Neural progenitor cell (in vitro differentiated cells): Measurements from ENCODE around the gene PTGIR. TPM values are rescaled to one million over a fixed set of nuclear protein-coding genes. Genes with fewer than 3 reads are reported as not detected.

Experiments
- DNase-seq: peaks from one replicate; pipeline ENCODE4 v3.0.0-alpha.2; 2016; ENCODE audit warnings: low spot score
- H2AFZ ChIP-seq: fragments of 200-600 bp; sonication (generic); replicated peaks from 2 replicates; pipeline ENCODE4 v1.6.1; 2016; ENCODE audit warnings: antibody characterized with exemption
- H3F3A ChIP-seq: fragments of 200-600 bp; sonication (generic); 2 replicates; pipeline ENCODE4 v1.6.1; 2016; ENCODE audit warnings: antibody characterized with exemption, low read depth
- H3K27ac ChIP-seq: fragments of 200-600 bp; sonication (generic); 2 replicates; pipeline ENCODE4 v1.5.1; 2016; ENCODE audit warnings: mild to moderate bottlenecking
- H3K27me3 ChIP-seq: fragments of 200-600 bp; sonication (generic); 2 replicates; pipeline ENCODE4 v1.6.1; 2016; ENCODE audit warnings: mild to moderate bottlenecking, moderate library complexity
- H3K36me3 ChIP-seq: fragments of 200-600 bp; sonication (generic); 2 replicates; pipeline ENCODE4 v1.5.1; 2016
- H3K4me1 ChIP-seq: fragments of 200-600 bp; sonication (generic); 2 replicates; pipeline ENCODE4 v1.6.1; 2016; ENCODE audit warnings: mixed run types
- H3K4me2 ChIP-seq: fragments of 200-600 bp; sonication (generic); 2 replicates; pipeline ENCODE4 v1.6.1; 2016
- H3K4me3 ChIP-seq: fragments of 200-600 bp; sonication (generic); 2 replicates; pipeline ENCODE4 v1.5.1; 2016
- H3K79me2 ChIP-seq: fragments of 200-600 bp; sonication (generic); 2 replicates; pipeline ENCODE4 v1.6.1; 2016; ENCODE audit warnings: low read depth
- H3K9ac ChIP-seq: fragments of 200-600 bp; sonication (generic); 2 replicates; pipeline ENCODE4 v1.6.1; 2016
- H3K9me3 ChIP-seq: fragments of 200-600 bp; sonication (generic); 2 replicates; pipeline ENCODE4 v1.5.1; 2016; ENCODE audit warnings: low read depth
- H4K20me1 ChIP-seq: fragments of 200-600 bp; sonication (generic); 2 replicates; pipeline ENCODE4 v1.6.1; 2016; ENCODE audit warnings: low read depth
- H3K27ac Mint-ChIP-seq: 3 replicates; pipeline ENCODE4 v1.8.0; 2021; ENCODE audit warnings: mixed read lengths
- H3K27me3 Mint-ChIP-seq: 2 replicates; pipeline ENCODE4 v1.8.0; 2022; ENCODE audit warnings: low read depth, mild to moderate bottlenecking, inconsistent platforms, moderate library complexity, mixed read lengths; ENCODE audit not compliant: insufficient read depth
- H3K36me3 Mint-ChIP-seq: 3 replicates; pipeline ENCODE4 v1.8.0; 2021; ENCODE audit warnings: mixed read lengths
- H3K4me1 Mint-ChIP-seq: 3 replicates; pipeline ENCODE4 v1.8.0; 2021; ENCODE audit warnings: mixed read lengths
- H3K4me3 Mint-ChIP-seq: 3 replicates; pipeline ENCODE4 v1.8.0; 2021; ENCODE audit warnings: mild to moderate bottlenecking, moderate library complexity, mixed read lengths
- H3K9me3 Mint-ChIP-seq: 3 replicates; pipeline ENCODE4 v1.8.0; 2020; ENCODE audit warnings: mixed read lengths
- CTCF ChIP-seq: fragments of 200-600 bp; sonication (generic); IDR thresholded peaks from 2 replicates; pipeline ENCODE4 v1.5.1; 2017; ENCODE audit warnings: antibody characterized with exemption, mild to moderate bottlenecking
- EZH2 ChIP-seq: fragments of 200-600 bp; sonication (generic); IDR thresholded peaks from 2 replicates; pipeline ENCODE4 v1.6.1; 2017; ENCODE audit warnings: antibody characterized with exemption, mild to moderate bottlenecking, moderate library complexity
- EZH2phosphoT487 ChIP-seq: fragments of 200-600 bp; sonication (generic); IDR thresholded peaks from 2 replicates; pipeline ENCODE4 v1.6.1; 2017; ENCODE audit warnings: antibody characterized with exemption
- total RNA-seq: library from RNA; depleted of rRNA; stranded (reverse); fragments of >200 nt; gene quantifications from 2 replicates; pipeline ENCODE4 v1.2.3, GENCODE V29; 2015; ENCODE audit warnings: low replicate concordance

Gene PTGIR
- total RNA-seq, 1 donor from 2014 or later, result not detected

- H3K36me3 ChIP-seq, result no peaks in the 10 kb centered on the region
- H3K9me3 ChIP-seq, result no peaks in the 10 kb centered on the region
- TF ChIP-seq EZH2phosphoT487 (no peak), EZH2 (no peak), CTCF (no peak)
- Mint-ChIP-seq H3K4me3 (no peak overlapping the region), H3K4me1 (peaks cover 11% of the 10 kb centered on the region), H3K27ac (no peak overlapping the region), H3K9me3 (no peaks in the 10 kb centered on the region), H3K27me3 (peaks cover 10% of the 10 kb centered on the region), H3K36me3 (no peaks in the 10 kb centered on the region)
- H3K27ac ChIP-seq, result no peak overlapping the region
- no peak overlapping the region for H3K4me3 ChIP-seq
- H4K20me1 ChIP-seq, result peaks cover 10% of the 10 kb centered on the region
- no peak for DNase-seq
- H3K4me2 ChIP-seq, result no peak overlapping the region
- H3K79me2 ChIP-seq, result no peaks in the 10 kb centered on the region
- no peak overlapping the region for H2AFZ ChIP-seq
- H3K27me3 ChIP-seq, result peaks cover 7% of the 10 kb centered on the region
- H3K9ac ChIP-seq, result no peak overlapping the region
- peaks cover 17% of the 10 kb centered on the region for H3F3A ChIP-seq
- peaks cover 10% of the 10 kb centered on the region for H3K4me1 ChIP-seq
Observed at GRCh38 chr19:46665072-46665471, 40.2 kb upstream of the PTGIR start.

GRCh38 chr19:46661735-46662592, 37.1 kb upstream of the PTGIR start:
- Mint-ChIP-seq H3K27ac (no peak overlapping the region), H3K4me3 (peak overlapping the region; percentile 88), H3K4me1 (peaks cover 24% of the 10 kb centered on the region), H3K9me3 (no peaks in the 10 kb centered on the region), H3K27me3 (peaks cover 7% of the 10 kb centered on the region), H3K36me3 (no peaks in the 10 kb centered on the region)
- H3K4me3 ChIP-seq, result peak overlapping the region; percentile 37
- peak overlapping the region; percentile 71 for H3K4me2 ChIP-seq
- no peaks in the 10 kb centered on the region for H3K79me2 ChIP-seq
- peaks cover 35% of the 10 kb centered on the region for H3F3A ChIP-seq
- H4K20me1 ChIP-seq, result peaks cover 15% of the 10 kb centered on the region
- peaks cover 31% of the 10 kb centered on the region for H3K27me3 ChIP-seq
- no peak overlapping the region for H2AFZ ChIP-seq
- H3K9me3 ChIP-seq, result no peaks in the 10 kb centered on the region
- peak; percentile 92 for TF ChIP-seq CTCF
- no peak for TF ChIP-seq EZH2
- H3K36me3 ChIP-seq, result no peaks in the 10 kb centered on the region
- DNase-seq, result peak; percentile 94
- peak overlapping the region; percentile 47 for H3K27ac ChIP-seq
- no peak overlapping the region for H3K9ac ChIP-seq
- peaks cover 25% of the 10 kb centered on the region for H3K4me1 ChIP-seq

GRCh38 chr19:46661020-46661731, 36.3 kb upstream of the PTGIR start, which contains the start of gene DACT3:
DACT3 (minus strand) TSS chr19:46661182; CDS start chr19:46661064, 118 bp downstream.
- TF ChIP-seq EZH2phosphoT487, result no peak
- no peak for TF ChIP-seq CTCF
- TF ChIP-seq EZH2, result no peak
- Mint-ChIP-seq H3K27me3 (peaks cover 7% of the 10 kb centered on the region), H3K4me1 (peaks cover 24% of the 10 kb centered on the region), H3K9me3 (no peaks in the 10 kb centered on the region), H3K4me3 (peak within 1 kb of the TSS; percentile 88), H3K27ac (no peak within 1 kb of the TSS), H3K36me3 (no peaks in the 10 kb centered on the region)
- Histone ChIP-seq H3K36me3 (no peaks in the 10 kb centered on the region), H3K9ac (no peak within 1 kb of the TSS), H4K20me1 (peaks cover 15% of the 10 kb centered on the region), H3K27me3 (peaks cover 31% of the 10 kb centered on the region), H3K4me3 (peak within 1 kb of the TSS; percentile 58), H3F3A (peaks cover 35% of the 10 kb centered on the region), H3K4me2 (peak within 1 kb of the TSS; percentile 91), H3K79me2 (no peaks in the 10 kb centered on the region), H3K4me1 (peaks cover 25% of the 10 kb centered on the region), H3K9me3 (no peaks in the 10 kb centered on the region), H3K27ac (peak within 1 kb of the TSS; percentile 47), H2AFZ (peak within 1 kb of the TSS; percentile 35)
- DNase-seq, result peak; percentile 100
